Measurements from ENCODE around the gene DDX24.

The DDX24 gene

GRCh38 chr14:94051115-94051514, 29.9 kb downstream of the DDX24 start:
- peak; percentile 38; the same call in 1 of the 2 replicates for TF ChIP-seq CTCF (IDR thresholded peaks at IDR 0.05)

GRCh38 chr14:94050231-94050880, 30.6 kb downstream of the DDX24 start:
- TF ChIP-seq CTCF (IDR thresholded peaks at IDR 0.05), result no peak

- no peak for TF ChIP-seq CTCF (IDR thresholded peaks at IDR 0.05)
These were observed 31.4 kb downstream of the DDX24 start for GRCh38 chr14:94049625-94050023.

- no peak for TF ChIP-seq CTCF (IDR thresholded peaks at IDR 0.05)
These were observed 32.0 kb downstream of the DDX24 start for GRCh38 chr14:94048691-94049624.

- no peak for TF ChIP-seq CTCF (IDR thresholded peaks at IDR 0.05)
These were observed 33.4 kb downstream of the DDX24 start for GRCh38 chr14:94047581-94047980.

- no peak for TF ChIP-seq CTCF (IDR thresholded peaks at IDR 0.05)
These were observed 34.2 kb downstream of the DDX24 start for GRCh38 chr14:94046696-94047250.

- no peak for TF ChIP-seq CTCF (IDR thresholded peaks at IDR 0.05)
These were observed 35.2 kb downstream of the DDX24 start for GRCh38 chr14:94045563-94046345.

Data from LNCAP (cell line).